ENCODE results near the gene SSBP3.

The SSBP3 gene

DNA sequence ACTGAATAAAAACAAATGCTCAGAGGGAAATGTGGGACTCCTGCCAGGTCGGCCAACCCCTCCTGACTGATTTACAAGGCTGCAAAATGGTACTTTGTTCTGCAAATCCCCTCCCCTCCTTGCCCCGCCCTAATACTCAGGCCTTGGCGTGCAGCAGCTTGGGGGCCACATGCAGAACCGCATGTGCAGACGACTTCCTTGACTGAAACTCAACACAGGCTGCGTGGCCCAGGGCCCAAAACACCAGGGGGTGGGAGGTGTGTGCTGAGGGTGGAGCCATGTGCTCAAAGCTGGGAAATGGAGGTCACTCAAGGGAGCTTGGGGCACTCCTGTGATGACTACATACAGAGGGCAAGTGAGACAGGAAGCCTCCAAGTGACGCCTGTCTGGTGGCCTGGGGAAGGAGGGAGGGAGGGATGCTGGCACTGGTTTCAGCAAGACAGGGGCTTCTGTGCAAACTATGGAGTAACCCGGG lies 119.0 kb downstream of the SSBP3 start:
- peak overlapping the region in 1 of 2 experiments; percentile 1 for H3K14ac ChIP-seq (ENCODE audit: low read length in 2 of 2)
- H3K4ac ChIP-seq (ENCODE audit: low read depth in 1 of 2, low read length in 2 of 2), result peak overlapping the region in 1 of 2 experiments; percentile 50
- H3K18ac ChIP-seq (ENCODE audit: low read depth in 1 of 2, low read length in 2 of 2), result peak overlapping the region; percentile 8 to 73
- no peak overlapping the region for H3K23ac ChIP-seq (ENCODE audit: low read length in 2 of 2)
- no peak overlapping the region for H2AK5ac ChIP-seq (ENCODE audit: low read length, severe bottlenecking)
- 34% methylated on average over 8 of the region's 8 CpGs for WGBS
- no peak overlapping the region for H4K8ac ChIP-seq (ENCODE audit: low read length)
- H3K27me3 ChIP-seq (ENCODE audit: control insufficient read depth in 1 of 2, insufficient read depth in 1 of 2, low read length in 2 of 2), result no peaks in the 10 kb centered on the region
- DNase-seq, result peak; percentile 82
- H3K4me3 ChIP-seq (ENCODE audit: insufficient read depth in 1 of 2, low read depth in 1 of 2, low read length in 2 of 2), result peak overlapping the region in 1 of 2 experiments; percentile 16
- H3K4me2 ChIP-seq (ENCODE audit: low read length, poor library complexity, severe bottlenecking), result no peak overlapping the region
- no peak overlapping the region for H2BK5ac ChIP-seq (ENCODE audit: low read depth, low read length, poor library complexity, severe bottlenecking)
- no peaks in the 10 kb centered on the region for H3K9me3 ChIP-seq (ENCODE audit: control insufficient read depth, low read length)
- no peak overlapping the region for H2AFZ ChIP-seq (ENCODE audit: low read depth, low read length)
- H3K79me1 ChIP-seq (replicated peaks; ENCODE audit: low read length, poor library complexity, severe bottlenecking), result peaks cover 46% of the 10 kb centered on the region
- H3K4me1 ChIP-seq (ENCODE audit: control insufficient read depth, insufficient read depth, low read depth, low read length), result peaks cover 17% of the 10 kb centered on the region
- H2BK15ac ChIP-seq (ENCODE audit: low read depth, poor library complexity, severe bottlenecking), result no peak overlapping the region
- peaks cover 0 to 3% of the 10 kb centered on the region in 2 experiments for H3K36me3 ChIP-seq (ENCODE audit: control insufficient read depth in 1 of 2, insufficient read depth in 2 of 2, low read depth in 1 of 2, low read length in 2 of 2)
- H3K9ac ChIP-seq (ENCODE audit: low read length), result peak overlapping the region; percentile 85
- H3K27ac ChIP-seq (ENCODE audit: low read length, poor library complexity, severe bottlenecking), result no peak overlapping the region
- H2BK120ac ChIP-seq (ENCODE audit: low read depth, low read length), result no peak overlapping the region
- peak overlapping the region; percentile 12 for H4K91ac ChIP-seq (ENCODE audit: low read length)
- peak overlapping the region in 1 of 2 experiments; percentile 29 for H2BK12ac ChIP-seq (ENCODE audit: low read length in 2 of 2)

GRCh38 chr1:54285815-54286345 lies 120.3 kb downstream of the SSBP3 start:
- 98% methylated on average over 5 of the region's 5 CpGs for WGBS
- Histone ChIP-seq H2AK5ac (ENCODE audit: low read length, severe bottlenecking) (no peak overlapping the region), H3K14ac (ENCODE audit: low read length in 2 of 2) (no peak overlapping the region), H3K4me3 (ENCODE audit: insufficient read depth in 1 of 2, low read depth in 1 of 2, low read length in 2 of 2) (no peak overlapping the region), H3K79me1 (replicated peaks; ENCODE audit: low read length, poor library complexity, severe bottlenecking) (peaks cover 51% of the 10 kb centered on the region), H2AFZ (ENCODE audit: low read depth, low read length) (no peak overlapping the region), H4K91ac (ENCODE audit: low read length) (no peak overlapping the region), H4K8ac (ENCODE audit: low read length) (no peak overlapping the region), H3K9me3 (ENCODE audit: control insufficient read depth, low read length) (no peaks in the 10 kb centered on the region), H2BK120ac (ENCODE audit: low read depth, low read length) (no peak overlapping the region), H3K4me2 (ENCODE audit: low read length, poor library complexity, severe bottlenecking) (no peak overlapping the region), H3K18ac (ENCODE audit: low read depth in 1 of 2, low read length in 2 of 2) (peak overlapping the region in 1 of 2 experiments; percentile 35), H3K36me3 (ENCODE audit: control insufficient read depth in 1 of 2, insufficient read depth in 2 of 2, low read depth in 1 of 2, low read length in 2 of 2) (peaks cover under 1 to 3% of the 10 kb centered on the region in 2 experiments), H2BK5ac (ENCODE audit: low read depth, low read length, poor library complexity, severe bottlenecking) (no peak overlapping the region), H2BK12ac (ENCODE audit: low read length in 2 of 2) (no peak overlapping the region), H3K4ac (ENCODE audit: low read depth in 1 of 2, low read length in 2 of 2) (no peak overlapping the region), H3K27ac (ENCODE audit: low read length, poor library complexity, severe bottlenecking) (no peak overlapping the region), H2BK15ac (ENCODE audit: low read depth, poor library complexity, severe bottlenecking) (no peak overlapping the region), H3K27me3 (ENCODE audit: control insufficient read depth in 1 of 2, insufficient read depth in 1 of 2, low read length in 2 of 2) (no peaks in the 10 kb centered on the region), H3K23ac (ENCODE audit: low read length in 2 of 2) (no peak overlapping the region), H3K4me1 (ENCODE audit: control insufficient read depth, insufficient read depth, low read depth, low read length) (peaks cover 15% of the 10 kb centered on the region), H3K9ac (ENCODE audit: low read length) (no peak overlapping the region)
- no peak for DNase-seq

- Histone ChIP-seq H3K79me1 (replicated peaks; ENCODE audit: low read length, poor library complexity, severe bottlenecking) (peaks cover 45% of the 10 kb centered on the region), H3K18ac (ENCODE audit: low read depth in 1 of 2, low read length in 2 of 2) (no peak overlapping the region), H3K4me3 (ENCODE audit: insufficient read depth in 1 of 2, low read depth in 1 of 2, low read length in 2 of 2) (no peak overlapping the region), H2BK15ac (ENCODE audit: low read depth, poor library complexity, severe bottlenecking) (no peak overlapping the region), H2BK5ac (ENCODE audit: low read depth, low read length, poor library complexity, severe bottlenecking) (no peak overlapping the region), H3K4ac (ENCODE audit: low read depth in 1 of 2, low read length in 2 of 2) (no peak overlapping the region), H3K36me3 (ENCODE audit: control insufficient read depth in 1 of 2, insufficient read depth in 2 of 2, low read depth in 1 of 2, low read length in 2 of 2) (peaks cover 10% of the 10 kb centered on the region in 2 experiments), H4K91ac (ENCODE audit: low read length) (no peak overlapping the region), H4K8ac (ENCODE audit: low read length) (no peak overlapping the region), H3K14ac (ENCODE audit: low read length in 2 of 2) (no peak overlapping the region), H3K27ac (ENCODE audit: low read length, poor library complexity, severe bottlenecking) (no peak overlapping the region), H3K4me1 (ENCODE audit: control insufficient read depth, insufficient read depth, low read depth, low read length) (peaks cover 15% of the 10 kb centered on the region), H2BK120ac (ENCODE audit: low read depth, low read length) (no peak overlapping the region), H3K9me3 (ENCODE audit: control insufficient read depth, low read length) (no peaks in the 10 kb centered on the region), H3K23ac (ENCODE audit: low read length in 2 of 2) (no peak overlapping the region), H3K27me3 (ENCODE audit: control insufficient read depth in 1 of 2, insufficient read depth in 1 of 2, low read length in 2 of 2) (no peaks in the 10 kb centered on the region), H2AFZ (ENCODE audit: low read depth, low read length) (no peak overlapping the region), H2BK12ac (ENCODE audit: low read length in 2 of 2) (no peak overlapping the region), H3K9ac (ENCODE audit: low read length) (no peak overlapping the region), H3K4me2 (ENCODE audit: low read length, poor library complexity, severe bottlenecking) (no peak overlapping the region), H2AK5ac (ENCODE audit: low read length, severe bottlenecking) (no peak overlapping the region)
- 72% methylated on average over 8 of the region's 10 CpGs for WGBS
- DNase-seq, result no peak
Observed at GRCh38 chr1:54284781-54285529, 121.2 kb downstream of the SSBP3 start.

- no peak overlapping the region for H3K4me2 ChIP-seq (ENCODE audit: low read length, poor library complexity, severe bottlenecking)
- no peak overlapping the region for H2AK5ac ChIP-seq (ENCODE audit: low read length, severe bottlenecking)
- H2BK120ac ChIP-seq (ENCODE audit: low read depth, low read length), result no peak overlapping the region
- no peak overlapping the region for H2BK12ac ChIP-seq (ENCODE audit: low read length in 2 of 2)
- peaks cover 38% of the 10 kb centered on the region for H3K79me1 ChIP-seq (replicated peaks; ENCODE audit: low read length, poor library complexity, severe bottlenecking)
- H3K23ac ChIP-seq (ENCODE audit: low read length in 2 of 2), result no peak overlapping the region
- H3K18ac ChIP-seq (ENCODE audit: low read depth in 1 of 2, low read length in 2 of 2), result peak overlapping the region in 1 of 2 experiments; percentile 28
- no peak overlapping the region for H2BK5ac ChIP-seq (ENCODE audit: low read depth, low read length, poor library complexity, severe bottlenecking)
- no peak overlapping the region for H4K91ac ChIP-seq (ENCODE audit: low read length)
- H2BK15ac ChIP-seq (ENCODE audit: low read depth, poor library complexity, severe bottlenecking), result no peak overlapping the region
- H4K8ac ChIP-seq (ENCODE audit: low read length), result no peak overlapping the region
- peaks cover 16 to 22% of the 10 kb centered on the region in 2 experiments for H3K36me3 ChIP-seq (ENCODE audit: control insufficient read depth in 1 of 2, insufficient read depth in 2 of 2, low read depth in 1 of 2, low read length in 2 of 2)
- 92% methylated on average over 5 of the region's 8 CpGs for WGBS
- no peak overlapping the region for H3K4ac ChIP-seq (ENCODE audit: low read depth in 1 of 2, low read length in 2 of 2)
- no peak for DNase-seq
- no peak overlapping the region for H3K4me3 ChIP-seq (ENCODE audit: insufficient read depth in 1 of 2, low read depth in 1 of 2, low read length in 2 of 2)
- H3K14ac ChIP-seq (ENCODE audit: low read length in 2 of 2), result no peak overlapping the region
- H3K9ac ChIP-seq (ENCODE audit: low read length), result no peak overlapping the region
- H3K27ac ChIP-seq (ENCODE audit: low read length, poor library complexity, severe bottlenecking), result no peak overlapping the region
- H2AFZ ChIP-seq (ENCODE audit: low read depth, low read length), result no peak overlapping the region
- H3K27me3 ChIP-seq (ENCODE audit: control insufficient read depth in 1 of 2, insufficient read depth in 1 of 2, low read length in 2 of 2), result no peaks in the 10 kb centered on the region
- H3K4me1 ChIP-seq (ENCODE audit: control insufficient read depth, insufficient read depth, low read depth, low read length), result peaks cover 23% of the 10 kb centered on the region
- no peaks in the 10 kb centered on the region for H3K9me3 ChIP-seq (ENCODE audit: control insufficient read depth, low read length)
Observed at GRCh38 chr1:54283635-54284385, 122.4 kb downstream of the SSBP3 start.

Data from mesenchymal stem cell (in vitro differentiated cells and primary cell).